Activated naive CD4-positive, alpha-beta T cell treated with anti-CD3 and anti-CD28 coated beads, Interleukin-2, amount 50 U/mL, for 72 hours (primary cell): ENCODE data around the gene HS3ST3B1. TPM values are rescaled to one million over a fixed set of nuclear protein-coding genes. Genes with fewer than 3 reads are reported as not detected.

Source experiments
- ATAC-seq, 2 donors: fragments of 150-1000 bp; cut with Tn5 transposase; 2 replicates each; pipeline ENCODE4 v1.10.0; 2021; ENCODE audit warnings: mild to moderate bottlenecking in 2 of 2, moderate library complexity in 2 of 2
- DNase-seq, 2 donors: peaks; one replicate each; pipeline ENCODE4 v3.0.0; 2021 to 2022; ENCODE audit warnings: low spot score in 2 of 2
- H3K27ac Mint-ChIP-seq, 2 donors: one replicate each; pipeline ENCODE4 v1.8.0; 2022; ENCODE audit warnings: mild to moderate bottlenecking in 2 of 2, mixed read lengths in 2 of 2
- H3K36me3 Mint-ChIP-seq, 2 donors: one replicate each; pipeline ENCODE4 v1.8.0; 2022; ENCODE audit warnings: mixed read lengths in 2 of 2
- H3K9me3 Mint-ChIP-seq, 2 donors: one replicate each; pipeline ENCODE4 v1.8.0; 2022; ENCODE audit warnings: mixed read lengths in 2 of 2
- total RNA-seq, 2 donors: library from RNA; stranded (reverse); gene quantifications; one replicate each; pipeline ENCODE4 v1.2.3, GENCODE V29; 2022

HS3ST3B1 gene
- total RNA-seq: 1 to 10 TPM; 5.0 to 6.5 TPM

DNA sequence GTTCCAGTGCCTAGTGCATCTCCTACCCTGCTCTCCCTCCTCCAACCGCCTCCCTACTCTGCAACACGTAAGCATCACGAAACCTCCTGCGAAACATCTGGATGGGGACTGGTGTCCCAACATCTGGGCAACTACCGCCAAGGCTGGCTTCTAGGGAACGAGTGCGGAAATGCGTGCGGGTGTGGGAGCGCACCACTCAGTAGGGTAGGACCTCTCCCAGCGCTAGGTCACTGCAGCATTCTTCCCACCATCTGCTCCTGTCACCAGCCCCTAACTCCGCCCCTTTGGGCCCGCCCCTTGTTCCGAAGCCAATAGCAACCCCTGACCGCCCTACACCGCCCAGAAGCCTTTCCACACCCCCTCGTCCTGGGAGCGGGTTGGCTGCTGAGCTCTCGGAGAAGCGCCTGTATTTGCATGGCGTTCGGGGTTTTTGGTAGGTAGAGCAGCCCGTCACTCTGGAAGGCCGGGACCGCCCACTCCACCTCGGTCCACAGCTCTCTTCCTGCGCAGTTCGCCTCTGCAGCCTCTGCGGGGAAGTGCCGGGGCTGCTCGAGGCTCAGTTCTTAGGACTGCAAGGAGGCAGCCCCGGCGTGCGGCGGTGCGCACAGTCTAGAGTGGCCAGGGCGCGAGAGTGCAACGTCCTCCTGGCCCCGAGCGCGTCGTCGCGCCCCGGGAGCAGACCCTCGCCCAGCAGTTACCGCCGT is at the start of gene HS3ST3B1:
HS3ST3B1 (plus strand) TSS at position 507 of the 704 bp plus-strand sequence. CDS start 438 bp downstream, outside the sequence.
- H3K27ac Mint-ChIP-seq: peak within 1 kb of the TSS; percentile 87 to 89
- peaks cover 12 to 29% of the 10 kb centered on the region in 2 donors for H3K36me3 Mint-ChIP-seq
- ATAC-seq (peak; percentile 84 to 86), DNase-seq (peak; percentile 98 to 99)
- no peaks in the 10 kb centered on the region for H3K9me3 Mint-ChIP-seq

DNA sequence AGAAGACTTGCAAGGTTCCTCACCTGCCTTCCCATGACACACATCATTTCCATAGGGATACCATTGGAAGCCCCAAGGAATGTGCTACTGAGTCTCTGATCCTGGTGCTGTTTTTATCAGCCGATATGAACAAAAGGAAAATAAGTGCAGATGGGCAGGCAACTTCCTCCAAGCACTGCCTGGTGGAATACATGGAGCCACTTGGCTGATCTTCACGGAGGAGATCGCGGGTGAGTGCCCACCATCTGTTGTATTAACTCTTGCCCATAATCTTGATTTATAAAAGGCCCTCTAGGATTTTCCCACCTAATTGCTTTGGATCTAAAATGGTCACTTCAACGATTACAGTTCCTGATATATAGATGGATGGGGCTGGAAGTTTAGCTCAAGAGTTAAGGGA is 39.5 kb upstream of the HS3ST3B1 start:
- Mint-ChIP-seq H3K27ac (no peak overlapping the region), H3K9me3 (no peaks in the 10 kb centered on the region), H3K36me3 (no peaks in the 10 kb centered on the region)
- ATAC-seq (no peak), DNase-seq (no peak)

GRCh38 chr17:14268264-14268663 is 32.6 kb upstream of the HS3ST3B1 start:
- Mint-ChIP-seq H3K27ac (no peak overlapping the region), H3K9me3 (peaks cover 0 to 6% of the 10 kb centered on the region in 2 donors), H3K36me3 (no peaks in the 10 kb centered on the region)
- DNase-seq (no peak), ATAC-seq (peak in 1 of 2 donors; percentile 31)

DNA sequence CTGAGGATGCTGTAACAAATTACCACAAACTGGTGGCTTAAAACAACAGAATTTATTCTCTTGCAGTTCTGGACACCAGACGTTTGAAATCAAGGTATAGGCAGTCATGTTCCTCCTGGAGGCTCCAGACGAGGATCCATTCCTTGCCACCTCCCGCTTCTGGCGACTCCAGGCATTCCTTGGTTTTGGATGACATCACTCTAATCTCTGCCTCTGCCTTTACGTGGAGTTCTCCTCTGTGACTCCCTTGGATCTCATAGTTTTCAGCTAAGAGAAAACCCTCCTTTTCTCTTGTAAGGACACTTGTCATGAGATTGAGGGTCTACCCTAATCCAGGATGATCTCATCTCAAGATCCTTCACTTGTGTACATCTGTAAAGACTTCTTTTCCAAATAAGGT is 31.4 kb upstream of the HS3ST3B1 start:
- Mint-ChIP-seq H3K27ac (no peak overlapping the region), H3K9me3 (peaks cover 0 to 6% of the 10 kb centered on the region in 2 donors), H3K36me3 (no peaks in the 10 kb centered on the region)
- ATAC-seq (no peak), DNase-seq (no peak)

DNA sequence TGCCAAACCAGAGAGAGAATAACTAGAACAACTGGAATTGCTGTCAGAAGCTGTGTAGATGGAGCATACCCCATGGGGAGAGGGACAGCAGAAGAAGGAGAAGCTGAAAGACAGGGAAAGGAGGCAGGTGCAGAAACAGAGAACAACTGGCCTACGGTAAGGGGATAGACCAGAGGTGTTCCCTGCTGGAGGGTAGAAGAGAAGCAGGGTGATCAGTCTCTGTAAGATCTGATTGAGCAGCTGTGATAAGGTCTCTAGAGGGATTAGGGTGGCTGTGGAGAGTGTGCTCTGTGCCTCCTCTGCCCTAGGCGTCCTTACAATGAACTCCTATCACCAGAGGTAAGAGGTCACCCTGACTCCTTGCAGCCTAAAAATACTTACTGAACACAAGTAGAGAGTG is 30.4 kb upstream of the HS3ST3B1 start:
- DNase-seq (no peak), ATAC-seq (no peak)
- Mint-ChIP-seq H3K9me3 (peaks cover 0 to 6% of the 10 kb centered on the region in 2 donors), H3K27ac (no peak overlapping the region), H3K36me3 (peaks cover under 1 to 2% of the 10 kb centered on the region in 2 donors)

DNA sequence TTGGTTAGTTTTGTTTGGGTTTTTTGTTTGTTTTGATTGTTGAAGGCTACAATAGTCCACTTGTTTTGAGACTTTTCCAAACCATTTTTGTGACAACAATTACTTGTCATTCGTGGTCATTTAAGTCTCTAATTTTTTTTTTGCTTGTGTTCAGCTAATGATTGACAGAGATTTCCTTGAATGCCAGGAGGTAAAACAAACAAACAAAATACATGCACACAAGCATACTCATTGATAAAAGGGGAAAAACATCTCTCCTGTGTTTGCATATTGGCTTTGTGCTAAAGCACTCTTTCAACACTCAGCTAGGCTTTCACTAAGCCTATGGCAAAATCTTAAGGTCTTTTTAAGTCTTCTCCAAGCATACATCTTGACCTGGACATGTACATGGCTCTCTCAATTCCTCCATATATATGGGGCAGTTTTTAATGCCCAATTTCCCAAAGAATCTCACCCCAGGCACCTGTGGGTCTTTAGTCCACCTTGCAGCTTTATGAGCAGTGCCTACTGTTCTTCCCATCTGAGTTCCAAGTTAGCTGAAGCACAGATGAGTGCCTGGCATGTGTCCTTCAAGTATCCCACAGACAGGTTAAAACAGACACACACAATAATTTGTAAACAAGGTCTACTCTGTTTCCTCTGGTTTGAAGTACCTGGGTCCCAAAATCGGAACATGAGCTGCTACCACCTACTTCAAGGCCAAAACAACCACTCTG is 24.2 kb upstream of the HS3ST3B1 start:
- no peak for DNase-seq
- ATAC-seq: no peak
- Mint-ChIP-seq H3K27ac (no peak overlapping the region), H3K36me3 (peaks cover 5 to 8% of the 10 kb centered on the region in 2 donors), H3K9me3 (peaks cover 7 to 14% of the 10 kb centered on the region in 2 donors)

GRCh38 chr17:14281530-14281929 is 19.4 kb upstream of the HS3ST3B1 start:
- Mint-ChIP-seq H3K9me3 (no peaks in the 10 kb centered on the region), H3K27ac (no peak overlapping the region), H3K36me3 (no peaks in the 10 kb centered on the region)
- no peak for DNase-seq
- no peak for ATAC-seq

GRCh38 chr17:14282726-14283125 is 18.2 kb upstream of the HS3ST3B1 start:
- DNase-seq (no peak), ATAC-seq (no peak)
- Mint-ChIP-seq H3K9me3 (no peaks in the 10 kb centered on the region), H3K36me3 (no peaks in the 10 kb centered on the region), H3K27ac (no peak overlapping the region)

DNA sequence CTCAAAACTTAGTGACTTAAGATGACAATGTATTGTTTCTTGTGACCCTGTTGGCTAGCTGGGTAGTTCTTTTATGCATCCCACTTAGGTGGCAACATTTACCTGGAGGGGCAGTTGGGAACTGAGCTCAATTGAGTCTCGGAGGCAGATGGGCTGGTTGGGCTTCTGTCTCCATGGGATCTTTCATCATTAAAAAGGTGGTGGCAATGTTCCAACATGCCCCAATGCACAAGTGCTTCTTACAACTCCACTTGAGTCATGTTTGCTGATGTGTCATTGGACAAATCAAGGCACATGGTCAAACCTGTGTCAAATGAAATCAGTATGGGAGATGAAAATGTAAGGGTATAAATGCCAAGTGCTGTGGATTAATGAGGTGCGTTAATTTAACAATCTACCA is 11.7 kb upstream of the HS3ST3B1 start:
- H3K36me3 Mint-ChIP-seq: peaks cover 0 to 4% of the 10 kb centered on the region in 2 donors
- DNase-seq: no peak
- H3K27ac Mint-ChIP-seq: no peak overlapping the region
- no peak for ATAC-seq
- no peaks in the 10 kb centered on the region for H3K9me3 Mint-ChIP-seq

GRCh38 chr17:14294876-14295275 is 6.0 kb upstream of the HS3ST3B1 start:
- Mint-ChIP-seq H3K9me3 (no peaks in the 10 kb centered on the region), H3K27ac (no peak overlapping the region), H3K36me3 (peaks cover 6 to 13% of the 10 kb centered on the region in 2 donors)
- ATAC-seq (no peak), DNase-seq (no peak)

GRCh38 chr17:14295676-14296075 is 5.2 kb upstream of the HS3ST3B1 start:
- H3K36me3 Mint-ChIP-seq: peaks cover 6 to 13% of the 10 kb centered on the region in 2 donors
- H3K27ac Mint-ChIP-seq: no peak overlapping the region
- ATAC-seq (no peak), DNase-seq (no peak)
- no peaks in the 10 kb centered on the region for H3K9me3 Mint-ChIP-seq

GRCh38 chr17:14296166-14296910 is 4.5 kb upstream of the HS3ST3B1 start:
- Mint-ChIP-seq H3K36me3 (peaks cover 6 to 13% of the 10 kb centered on the region in 2 donors), H3K9me3 (no peaks in the 10 kb centered on the region), H3K27ac (no peak overlapping the region)
- ATAC-seq (no peak), DNase-seq (no peak)

DNA sequence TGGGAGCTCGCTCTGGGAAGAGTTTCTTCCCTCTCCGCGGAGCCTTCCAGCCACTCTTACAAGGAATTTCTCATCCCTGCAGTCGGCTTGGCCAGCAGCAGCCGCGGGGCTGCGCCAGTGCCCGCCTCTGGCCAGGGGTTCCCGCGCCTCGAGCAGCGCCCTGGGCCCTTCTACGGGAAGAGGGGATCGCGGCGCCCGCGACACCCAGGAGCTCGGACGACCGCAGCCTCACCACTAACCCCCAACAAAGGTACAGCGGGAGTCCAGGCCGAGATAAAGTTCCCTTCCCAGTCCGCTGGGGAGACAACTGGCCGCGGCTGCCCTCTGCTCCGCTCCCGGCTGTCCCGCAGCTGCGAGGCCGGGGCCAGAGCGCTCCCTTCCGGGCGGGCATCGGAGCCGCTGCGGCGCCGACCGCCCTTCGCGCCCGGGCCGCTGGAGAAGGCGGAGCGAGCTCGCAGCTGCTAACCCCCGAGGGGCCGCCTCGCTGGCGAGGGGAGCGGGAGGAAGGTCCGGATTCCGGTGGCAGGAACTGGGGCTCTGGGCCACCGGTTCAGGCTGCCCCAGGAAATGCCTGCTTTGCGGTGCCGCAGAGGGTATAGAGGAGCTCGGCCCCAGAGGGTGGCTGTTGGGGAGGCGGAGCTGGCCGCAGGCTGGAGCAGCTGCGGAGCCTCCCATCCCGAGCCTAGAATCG is 3.6 kb upstream of the HS3ST3B1 start:
- ATAC-seq (no peak), DNase-seq (peak in 1 of 2 donors; percentile 43)
- Mint-ChIP-seq H3K27ac (no peak overlapping the region), H3K36me3 (peaks cover 6 to 19% of the 10 kb centered on the region in 2 donors), H3K9me3 (no peaks in the 10 kb centered on the region)

- DNase-seq (no peak), ATAC-seq (no peak)
- no peaks in the 10 kb centered on the region for H3K9me3 Mint-ChIP-seq
- no peak overlapping the region for H3K27ac Mint-ChIP-seq
- H3K36me3 Mint-ChIP-seq: peaks cover 6 to 26% of the 10 kb centered on the region in 2 donors
Measured at GRCh38 chr17:14298221-14298946, 2.5 kb upstream of the HS3ST3B1 start.

GRCh38 chr17:14298947-14299279 is 2.0 kb upstream of the HS3ST3B1 start:
- ATAC-seq: no peak
- no peak for DNase-seq
- Mint-ChIP-seq H3K27ac (no peak overlapping the region), H3K36me3 (peaks cover 6 to 31% of the 10 kb centered on the region in 2 donors), H3K9me3 (no peaks in the 10 kb centered on the region)
